Stimulated activated CD4-positive, alpha-beta T cell treated with anti-CD3 and anti-CD28 coated beads, TNF-alpha, amount 100 ng/mL, for 48 hours (primary cell): ENCODE data around the gene IGF2BP3.
"Not testable (repeated sequence)": the region's sequence is repeated elsewhere in the genome, so short reads cannot be mapped to it uniquely, and the experiment has no call there.

Experiments
- DNase-seq, 3 donors: peaks; one replicate each; pipeline ENCODE4 v3.0.0-alpha.2; 2020; ENCODE audit warnings: low read depth in 3 of 3

Gene IGF2BP3

DNA sequence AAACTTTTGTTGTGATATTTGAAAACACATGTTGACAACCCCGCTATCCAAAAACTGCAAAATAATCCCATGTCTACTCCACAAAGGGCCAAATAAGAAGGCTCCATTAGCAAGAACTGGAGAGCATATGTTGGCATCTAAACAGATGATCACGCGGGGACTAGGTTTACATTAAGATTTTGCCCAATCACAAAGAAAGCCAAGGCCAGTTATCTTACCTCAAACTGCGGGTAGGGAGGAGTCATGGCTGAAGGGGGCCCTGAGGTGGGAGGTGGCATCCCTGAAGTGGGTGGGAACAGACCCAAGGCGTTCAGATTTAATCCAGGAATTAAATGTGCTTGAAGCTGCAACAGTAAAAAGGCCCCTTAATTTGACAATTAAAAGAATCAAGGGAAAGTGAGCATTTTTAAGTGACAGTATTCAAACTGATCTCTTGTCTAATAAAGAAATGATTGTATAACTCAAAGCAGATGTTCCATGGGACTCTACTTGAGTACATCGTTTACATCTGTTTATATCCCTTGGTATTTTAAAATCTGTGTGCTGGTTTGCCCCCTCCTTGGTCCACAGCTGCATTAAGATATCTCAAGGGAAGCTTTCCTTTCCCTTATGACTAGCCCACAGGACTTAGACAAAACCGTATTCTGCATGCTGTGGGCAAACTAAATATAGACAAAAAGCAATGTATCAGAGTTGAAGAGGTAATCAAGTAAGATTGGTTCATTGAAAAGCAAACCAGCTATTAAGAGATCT lies 128.3 kb downstream of the IGF2BP3 start:
- DNase-seq = no peak

- no peak for DNase-seq
Observed at GRCh38 chr7:23338863-23339262, 131.4 kb downstream of the IGF2BP3 start.

- DNase-seq = no peak
Observed at GRCh38 chr7:23338439-23338838, 131.9 kb downstream of the IGF2BP3 start.

DNA sequence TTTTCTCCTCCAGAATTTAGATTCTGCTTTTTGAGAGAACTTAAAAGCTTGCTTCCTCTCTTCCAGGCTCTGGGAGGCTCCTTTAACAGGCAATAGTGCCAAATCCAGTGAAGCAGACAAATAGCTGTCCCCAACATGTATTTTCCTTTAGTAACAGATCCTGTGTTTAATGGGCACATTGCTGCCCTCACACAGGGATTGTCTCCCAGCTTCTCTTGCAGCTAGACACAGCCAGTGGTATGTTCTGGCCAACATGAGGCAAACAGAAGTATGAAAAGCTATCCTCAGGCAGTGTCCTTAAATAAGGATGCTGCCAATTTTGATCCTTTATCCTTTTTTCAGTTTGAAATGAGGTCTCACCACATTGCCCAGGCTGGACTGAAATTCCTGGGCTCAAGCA lies 132.9 kb downstream of the IGF2BP3 start:
- DNase-seq = no peak

DNA sequence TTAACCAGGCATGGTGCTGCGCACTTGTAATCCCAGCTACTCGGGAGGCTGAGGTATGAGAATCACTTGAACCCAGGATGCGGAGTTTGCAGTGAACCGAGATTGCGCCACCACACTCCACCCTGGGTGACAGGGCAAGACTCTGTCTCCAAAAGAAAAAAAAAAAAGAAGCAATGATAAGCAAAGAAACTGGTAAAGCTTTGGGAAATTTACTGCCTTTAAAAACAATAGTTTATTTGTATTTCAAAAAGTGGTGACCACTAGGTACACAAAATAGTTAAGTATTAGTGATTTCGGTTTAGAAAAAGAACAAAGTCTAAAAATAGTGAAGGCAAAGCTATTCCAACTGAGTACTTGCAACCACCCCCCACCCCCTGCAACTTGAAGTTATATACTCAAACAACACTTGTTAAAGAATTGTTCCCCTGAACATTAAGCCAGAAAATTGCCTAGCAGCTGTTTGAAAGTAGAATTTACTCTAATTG lies 133.4 kb downstream of the IGF2BP3 start:
- DNase-seq = no peak

GRCh38 chr7:23336086-23336485 lies 134.2 kb downstream of the IGF2BP3 start:
- DNase-seq = no peak

GRCh38 chr7:23335621-23336020 lies 134.7 kb downstream of the IGF2BP3 start:
- DNase-seq = no peak

- no peak for DNase-seq
Observed at GRCh38 chr7:23335136-23335535, 135.2 kb downstream of the IGF2BP3 start.

GRCh38 chr7:23334482-23335056 lies 135.7 kb downstream of the IGF2BP3 start:
- no peak for DNase-seq

DNA sequence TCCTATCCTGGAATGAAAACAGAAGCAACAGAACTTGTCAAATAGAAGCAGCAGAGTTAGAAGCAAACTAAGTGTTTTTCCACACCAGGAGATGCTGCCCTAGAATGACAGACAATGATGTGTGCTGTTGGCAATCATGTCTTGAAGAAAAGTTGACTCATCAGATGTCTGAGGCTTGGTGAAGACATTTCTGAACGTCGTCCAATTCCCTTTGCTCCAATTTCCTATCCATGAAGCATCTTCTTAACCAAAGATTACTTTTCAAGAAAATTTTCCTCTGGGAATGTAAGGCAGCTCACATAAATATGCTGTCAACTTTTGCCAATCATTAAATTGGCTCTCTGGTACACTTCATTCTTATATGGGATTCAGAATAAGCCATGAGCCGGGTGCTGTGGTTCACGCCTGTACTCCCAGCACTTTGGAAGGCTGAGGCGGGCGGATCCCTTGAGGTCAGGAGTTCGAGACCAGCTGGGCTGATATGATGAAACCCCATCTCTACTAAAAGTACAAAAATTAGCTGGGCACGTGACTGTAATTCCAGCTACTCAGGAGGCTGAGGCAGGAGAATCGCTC lies 136.5 kb downstream of the IGF2BP3 start:
- DNase-seq = no peak

DNA sequence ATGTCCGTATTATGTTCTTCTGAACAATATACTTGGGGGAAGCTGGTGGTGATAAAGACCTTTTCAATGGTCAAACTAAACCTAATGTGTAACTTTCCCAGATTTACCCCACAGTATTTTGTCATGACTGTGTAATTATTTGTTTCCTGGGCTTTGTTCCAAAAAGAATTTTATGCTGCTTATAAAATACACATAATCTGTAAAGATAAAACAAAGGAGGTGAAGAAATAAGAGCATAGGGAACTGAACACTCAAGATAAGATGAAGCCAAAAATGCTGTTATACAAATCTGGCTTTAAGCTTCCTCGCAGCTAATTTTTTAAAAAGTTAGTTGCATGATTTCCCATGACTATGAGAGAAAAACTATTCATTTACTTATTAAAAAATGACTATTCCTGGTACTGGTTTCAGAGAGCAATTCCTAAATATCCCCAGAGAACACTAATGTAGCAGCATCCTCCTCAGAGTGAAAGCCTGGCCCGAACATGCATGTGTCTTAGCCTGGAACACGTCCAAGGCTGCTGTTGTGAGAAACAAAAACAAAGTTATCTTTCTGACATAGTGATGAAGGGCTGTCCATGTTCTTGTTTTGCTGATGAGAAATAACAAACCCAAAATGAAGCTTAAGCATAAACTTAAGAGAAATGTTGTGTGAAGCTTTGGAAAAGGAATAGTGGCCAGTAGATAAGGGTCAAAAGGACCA lies 137.2 kb downstream of the IGF2BP3 start:
- no peak for DNase-seq

DNA sequence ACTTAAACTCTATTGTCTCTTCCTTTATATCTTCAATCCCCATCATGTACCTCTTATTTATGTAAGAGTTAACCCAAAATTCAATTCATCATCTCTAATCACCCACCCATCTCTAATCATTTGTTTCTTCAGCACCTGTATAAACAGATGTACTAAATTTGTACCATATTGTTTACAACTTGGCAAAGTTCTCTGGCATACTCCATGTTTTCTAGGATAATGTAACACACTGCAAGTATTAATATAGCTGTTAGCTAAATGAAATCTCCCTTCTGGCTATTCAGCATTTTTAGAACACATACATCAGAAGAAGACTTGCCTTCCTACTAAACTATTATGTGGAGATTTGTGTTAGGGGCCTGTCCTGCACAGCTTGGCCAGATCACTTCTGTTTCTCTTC lies 138.1 kb downstream of the IGF2BP3 start:
- no peak for DNase-seq

DNA sequence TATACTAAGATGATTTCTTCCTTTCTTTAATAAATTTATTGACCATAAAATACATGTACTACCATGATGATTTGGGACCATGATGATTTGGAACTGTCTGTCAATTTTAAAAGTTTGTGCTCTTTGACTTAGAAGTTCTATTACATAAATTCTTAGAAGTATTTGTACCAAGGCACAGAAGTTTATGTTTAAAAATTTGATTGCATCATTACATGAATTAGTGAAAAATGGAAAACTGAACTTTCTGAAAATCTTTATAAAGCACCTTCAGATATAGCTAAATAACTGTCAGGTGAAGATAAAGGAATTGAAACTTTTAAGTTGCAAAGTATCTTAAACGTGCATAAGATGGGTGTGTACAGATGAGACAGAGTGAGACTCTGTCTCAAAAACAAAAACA lies 139.2 kb downstream of the IGF2BP3 start:
- no peak for DNase-seq

GRCh38 chr7:23315366-23315765 lies 154.9 kb downstream of the IGF2BP3 start:
- no peak for DNase-seq

GRCh38 chr7:23312141-23312540 lies 158.2 kb downstream of the IGF2BP3 start:
- DNase-seq = not testable (repeated sequence)

DNA sequence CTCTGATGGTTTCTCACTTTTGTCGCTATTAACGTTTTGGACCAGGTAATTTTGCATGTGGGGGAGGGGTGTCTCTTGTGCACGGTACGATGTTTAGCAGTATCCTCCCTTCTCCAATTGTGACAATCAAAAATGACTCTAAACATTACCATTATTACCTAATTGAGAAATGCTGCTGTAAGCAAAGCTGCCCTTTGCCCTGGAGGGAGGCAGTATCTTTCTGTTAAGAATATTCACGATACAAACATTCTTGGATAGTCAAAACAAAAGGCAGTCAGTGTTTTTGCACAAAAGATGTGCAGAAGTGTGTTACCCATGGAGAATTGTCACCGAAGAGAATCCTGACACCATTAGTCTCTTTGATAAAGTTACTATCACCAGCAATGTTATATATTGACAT lies 161.5 kb downstream of the IGF2BP3 start:
- no peak for DNase-seq

GRCh38 chr7:23306936-23307521 lies 163.3 kb downstream of the IGF2BP3 start:
- DNase-seq = no peak

DNA sequence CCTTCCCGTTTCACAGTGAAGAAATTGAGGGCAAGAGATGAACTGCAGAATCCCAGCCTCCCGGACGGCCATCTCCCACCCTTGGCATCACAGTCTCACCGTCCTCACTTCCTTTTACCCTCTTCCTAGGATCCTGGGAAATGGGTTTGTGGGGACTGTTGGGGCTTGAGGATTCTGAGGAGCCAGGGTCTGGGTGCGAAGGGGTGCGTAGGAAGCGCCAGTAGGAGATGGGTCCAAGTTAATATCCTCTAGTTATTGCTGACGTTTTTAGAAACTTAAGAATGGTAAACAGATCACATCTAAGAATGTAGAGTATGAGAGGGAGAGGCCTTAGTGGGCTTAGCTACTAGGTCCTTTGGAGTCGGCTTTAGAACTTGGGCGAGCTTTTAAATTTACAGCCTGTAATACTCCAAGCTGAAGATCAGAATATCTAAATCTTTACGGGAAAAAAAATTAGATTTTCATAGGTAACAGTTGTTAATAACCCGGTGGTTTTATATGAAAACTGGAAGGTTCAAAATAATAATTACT lies 170.5 kb downstream of the IGF2BP3 start:
- DNase-seq = no peak

DNA sequence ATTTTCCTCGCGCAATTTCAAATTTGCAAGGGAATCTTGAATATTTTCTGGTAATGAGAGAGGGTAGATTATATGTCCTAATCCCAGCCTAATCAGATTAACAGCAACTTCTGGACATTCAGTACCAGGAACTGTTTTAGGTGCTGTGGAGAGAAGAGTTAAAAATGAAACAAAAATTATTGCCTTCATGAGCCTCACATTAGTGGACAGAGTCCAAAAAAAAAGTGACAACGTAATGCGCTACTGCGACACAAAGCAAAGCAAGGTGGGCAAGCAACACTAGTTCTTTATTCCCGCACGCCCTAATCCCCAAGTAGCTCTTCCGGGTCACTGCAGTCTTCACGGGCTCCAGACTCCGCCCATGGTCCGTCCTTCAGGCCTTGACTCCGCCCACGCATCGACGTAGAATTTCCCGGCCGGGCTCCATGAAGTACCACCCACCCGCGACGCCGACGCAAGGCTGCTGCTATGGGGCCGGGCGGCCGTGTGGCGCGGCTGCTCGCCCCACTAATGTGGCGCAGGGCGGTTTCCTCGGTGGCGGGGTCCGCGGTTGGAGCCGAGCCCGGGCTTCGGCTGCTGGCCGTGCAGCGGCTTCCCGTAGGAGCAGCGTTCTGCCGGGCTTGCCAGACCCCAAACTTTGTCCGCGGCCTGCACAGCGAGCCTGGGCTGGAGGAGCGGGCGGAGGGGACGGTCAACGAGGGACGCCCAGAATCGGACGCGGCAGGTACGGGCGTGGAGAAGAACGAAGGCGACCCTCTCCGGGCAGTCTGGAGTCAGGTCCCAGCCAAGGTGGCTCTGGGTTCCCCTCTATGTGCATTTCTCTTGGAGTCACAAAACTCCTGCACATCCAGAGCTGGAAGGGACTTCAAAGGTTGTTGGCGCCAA lies 171.2 kb downstream of the IGF2BP3 start, which contains the start of gene MALSU1:
Gene MALSU1, plus strand, starts transcription at position 455 of the 885 bp plus-strand sequence. Its CDS starts 14 bp downstream, at position 469.
- DNase-seq = peak; percentile 96 to 98 (median 97)

- DNase-seq = no peak
Observed at GRCh38 chr7:23298141-23298881, 172.0 kb downstream of the IGF2BP3 start.
